Lung (tissue), 12 donors: Measurements from ENCODE around the gene DTX4. TPM values are rescaled to one million over a fixed set of nuclear protein-coding genes. Genes with fewer than 3 reads are reported as not detected.

ENCODE experiments used
- ATAC-seq: fragments of 200-7000 bp; cut with Tn5 transposase; one replicate; pipeline ENCODE4 v1.9.1; 2020; ENCODE audit warnings: moderate number of reproducible peaks; ENCODE audit not compliant: insufficient read depth, low FRiP score
- DNase-seq, 3 donors: peaks; one replicate each; pipeline ENCODE4 v3.0.0-alpha.2; 2013 to 2017
- H3K27ac ChIP-seq, 2 donors: one replicate each; pipeline ENCODE4 v1.5.1; 2013; ENCODE audit warnings: mild to moderate bottlenecking in 2 of 2, moderate library complexity in 2 of 2, control low read depth in 1 of 2, inconsistent platforms in 1 of 2, low read depth in 1 of 2, low read length in 1 of 2
- H3K27me3 ChIP-seq, 3 donors: one replicate each; pipeline ENCODE4 v1.5.1; 2013; ENCODE audit warnings: low read length in 2 of 3; ENCODE audit not compliant: control insufficient read depth in 3 of 3, insufficient read depth in 3 of 3
- H3K36me3 ChIP-seq, 4 donors: one replicate each; pipeline ENCODE4 v1.5.1; 2013; ENCODE audit warnings: low read length in 4 of 4, mild to moderate bottlenecking in 1 of 4, moderate library complexity in 1 of 4; ENCODE audit not compliant: control insufficient read depth in 4 of 4, insufficient read depth in 4 of 4
- H3K4me1 ChIP-seq, 5 donors: one replicate each; pipeline ENCODE4 v1.5.1; 2013; ENCODE audit warnings: low read length in 5 of 5, mild to moderate bottlenecking in 2 of 5, moderate library complexity in 1 of 5; ENCODE audit not compliant: control insufficient read depth in 5 of 5, insufficient read depth in 5 of 5
- H3K4me3 ChIP-seq: one replicate; pipeline ENCODE4 v1.5.1; 2013; ENCODE audit warnings: mild to moderate bottlenecking, control low read depth, moderate library complexity
- H3K9ac ChIP-seq, 2 donors: one replicate each; pipeline ENCODE4 v1.5.1; 2013; ENCODE audit warnings: low read length in 2 of 2, control low read depth in 1 of 2; ENCODE audit not compliant: insufficient read depth in 1 of 2
- H3K9me3 ChIP-seq, 4 donors: one replicate each; pipeline ENCODE4 v1.5.1; 2013; ENCODE audit warnings: low read length in 3 of 4, mild to moderate bottlenecking in 1 of 4, moderate library complexity in 1 of 4; ENCODE audit not compliant: control insufficient read depth in 4 of 4, insufficient read depth in 3 of 4
- WGBS, 2 donors: extraction: QIAGEN DNeasy Blood & Tissue Kit; methylation state at CpG; one replicate each; pipeline ENCODE4 v1.1.7; 2013; 5-methylcytosine and 5-hydroxymethylcytosine counted together
- polyA plus RNA-seq, 2 donors: library from polyadenylated mRNA; stranded (reverse); fragments of 200-250 nt; gene quantifications; one replicate each; pipeline ENCODE4 v1.2.1, GENCODE V29; 2013
- total RNA-seq, 2 donors: library from RNA; depleted of rRNA in 1 of 2; stranded (reverse); fragments of >200 nt in 1 of 2; gene quantifications; one replicate each; pipeline ENCODE4 v1.2.1, GENCODE V29; 2014 to 2021
- TF ChIP-seq, protein P1 (sequence below): IDR thresholded peaks from 2 replicates; pipeline ENCODE4 v1.5.1; 2012; ENCODE audit warnings: mild to moderate bottlenecking; ENCODE audit errors: control extremely low read depth, extremely low read depth
- donor health status: control.
- donor health status: control.
- donor health status: Bipolar disorder and iron deficiency.
- donor health status: healthy.
- donor health status: DM: yes; HTN: yes; CAD: no.

Gene DTX4
- total and polyA plus RNA-seq, 4 donors: 14.7 to 51.6 (median 34.8) TPM

DNA sequence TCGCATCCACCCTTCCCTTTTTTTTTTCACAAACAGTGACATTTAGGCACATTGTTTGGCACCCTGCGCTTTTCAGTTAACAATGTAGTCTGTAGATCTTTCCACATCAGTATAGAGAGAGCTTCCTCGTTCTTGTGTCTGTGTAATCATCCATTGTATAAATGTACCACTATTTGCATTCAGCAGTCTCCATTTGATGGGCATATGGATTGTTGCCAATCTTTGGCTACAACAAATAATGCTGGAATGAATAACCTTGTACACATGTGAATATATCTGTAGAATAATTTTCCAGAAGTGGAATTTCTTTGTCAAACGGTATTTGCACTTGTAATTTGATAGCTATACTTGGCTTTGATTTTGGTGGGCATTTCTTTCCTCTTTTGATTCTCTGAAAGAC is 23.7 kb downstream of the DTX4 start:
- peaks cover 0 to 40% (median 23%) of the 10 kb centered on the region in 5 donors for H3K4me1 ChIP-seq
- no peak overlapping the region for H3K9ac ChIP-seq
- 62 to 65% methylated on average over 4 of the region's 4 CpGs for WGBS, 2 donors
- H3K27me3 ChIP-seq: no peaks in the 10 kb centered on the region
- H3K27ac ChIP-seq: no peak overlapping the region
- H3K4me3 ChIP-seq: no peak overlapping the region
- H3K36me3 ChIP-seq: peaks cover 0 to 80% (median 42%) of the 10 kb centered on the region in 4 donors
- no peaks in the 10 kb centered on the region for H3K9me3 ChIP-seq
- ATAC-seq (no peak), DNase-seq (no peak)
- TF ChIP-seq, protein P1, sequence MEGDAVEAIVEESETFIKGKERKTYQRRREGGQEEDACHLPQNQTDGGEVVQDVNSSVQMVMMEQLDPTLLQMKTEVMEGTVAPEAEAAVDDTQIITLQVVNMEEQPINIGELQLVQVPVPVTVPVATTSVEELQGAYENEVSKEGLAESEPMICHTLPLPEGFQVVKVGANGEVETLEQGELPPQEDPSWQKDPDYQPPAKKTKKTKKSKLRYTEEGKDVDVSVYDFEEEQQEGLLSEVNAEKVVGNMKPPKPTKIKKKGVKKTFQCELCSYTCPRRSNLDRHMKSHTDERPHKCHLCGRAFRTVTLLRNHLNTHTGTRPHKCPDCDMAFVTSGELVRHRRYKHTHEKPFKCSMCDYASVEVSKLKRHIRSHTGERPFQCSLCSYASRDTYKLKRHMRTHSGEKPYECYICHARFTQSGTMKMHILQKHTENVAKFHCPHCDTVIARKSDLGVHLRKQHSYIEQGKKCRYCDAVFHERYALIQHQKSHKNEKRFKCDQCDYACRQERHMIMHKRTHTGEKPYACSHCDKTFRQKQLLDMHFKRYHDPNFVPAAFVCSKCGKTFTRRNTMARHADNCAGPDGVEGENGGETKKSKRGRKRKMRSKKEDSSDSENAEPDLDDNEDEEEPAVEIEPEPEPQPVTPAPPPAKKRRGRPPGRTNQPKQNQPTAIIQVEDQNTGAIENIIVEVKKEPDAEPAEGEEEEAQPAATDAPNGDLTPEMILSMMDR: no peak

DNA sequence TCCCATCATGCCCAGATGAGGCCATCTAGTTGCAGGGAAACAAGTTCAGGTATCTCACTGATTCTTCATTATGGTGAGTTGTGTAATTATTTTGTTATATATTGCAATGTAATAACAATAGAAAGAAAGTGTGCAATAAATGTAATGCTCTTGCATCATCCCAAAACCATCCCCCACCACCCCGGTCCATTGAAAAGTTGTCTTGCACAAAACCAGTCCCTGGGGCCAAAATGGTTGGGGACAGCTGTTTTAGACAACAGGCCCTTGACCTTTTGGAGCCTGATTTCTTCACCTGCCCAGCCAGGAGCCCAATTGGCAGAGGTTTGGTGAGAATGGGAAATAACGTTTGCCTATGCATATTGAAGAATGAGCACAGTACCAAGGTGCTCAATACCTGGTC is 24.8 kb downstream of the DTX4 start:
- no peak overlapping the region for H3K27ac ChIP-seq
- ATAC-seq: no peak
- H3K27me3 ChIP-seq: no peaks in the 10 kb centered on the region
- no peaks in the 10 kb centered on the region for H3K9me3 ChIP-seq
- no peak overlapping the region for H3K9ac ChIP-seq
- DNase-seq: no peak
- H3K36me3 ChIP-seq: peaks cover 0 to 80% (median 41%) of the 10 kb centered on the region in 4 donors
- 67 to 76% methylated on average over 2 of the region's 2 CpGs for WGBS, 2 donors
- TF ChIP-seq, protein P1: no peak
- peaks cover 0 to 49% (median 23%) of the 10 kb centered on the region in 5 donors for H3K4me1 ChIP-seq
- H3K4me3 ChIP-seq: no peak overlapping the region

DNA sequence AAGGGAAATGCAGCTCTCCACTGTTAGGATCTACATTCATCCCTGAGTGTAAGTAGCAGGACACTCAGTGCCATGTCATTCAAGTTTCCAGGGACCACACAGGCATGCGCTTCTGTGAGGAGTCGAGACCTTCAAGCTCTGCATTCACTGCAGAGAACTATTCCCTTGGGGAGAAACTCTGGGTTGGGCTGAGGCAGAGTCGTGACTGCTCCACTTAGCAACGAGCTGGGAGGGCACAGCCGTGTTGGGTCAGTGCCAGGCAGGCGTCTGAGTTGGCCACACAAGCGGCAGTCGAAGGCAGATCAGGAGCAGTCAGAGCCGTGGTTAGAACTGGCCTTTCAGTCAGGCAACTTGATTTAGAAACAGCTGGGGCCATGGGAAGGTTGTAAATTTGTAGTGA is 26.1 kb downstream of the DTX4 start:
- peak; percentile 64 for ATAC-seq
- DNase-seq: peak; percentile 96 to 98 (median 96)
- Histone ChIP-seq H3K4me1 (peaks cover 0 to 49% (median 23%) of the 10 kb centered on the region in 5 donors), H3K9ac (peak overlapping the region in 1 of 2 donors; percentile 1), H3K27me3 (no peaks in the 10 kb centered on the region), H3K27ac (peak overlapping the region in 1 of 2 donors; percentile 42), H3K36me3 (peaks cover 0 to 79% (median 36%) of the 10 kb centered on the region in 4 donors), H3K9me3 (no peaks in the 10 kb centered on the region), H3K4me3 (no peak overlapping the region)
- 26 to 33% methylated on average over 9 of the region's 9 CpGs for WGBS, 2 donors
- TF ChIP-seq, protein P1: no peak

DNA sequence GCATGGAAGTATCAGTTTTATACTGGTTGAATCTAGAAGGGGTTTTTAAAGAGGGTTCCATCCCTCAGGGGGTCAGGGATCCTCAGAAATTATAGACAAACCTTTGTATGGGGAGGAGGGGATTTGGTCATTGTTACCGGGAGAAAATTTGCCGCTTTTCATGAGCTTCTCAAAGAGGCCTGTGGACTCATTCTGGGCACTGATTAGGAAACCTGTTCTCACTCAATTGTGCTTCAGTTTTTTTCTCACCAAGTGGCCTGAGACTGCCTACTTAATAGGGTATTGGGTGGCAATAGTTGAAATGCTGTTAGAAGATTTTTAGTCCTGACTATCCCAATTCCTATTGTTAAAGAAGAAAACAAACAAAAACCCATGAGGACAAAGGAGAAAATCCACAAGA is 26.8 kb downstream of the DTX4 start:
- Histone ChIP-seq H3K4me3 (no peak overlapping the region), H3K9ac (no peak overlapping the region), H3K27me3 (no peaks in the 10 kb centered on the region), H3K36me3 (peaks cover 0 to 79% (median 36%) of the 10 kb centered on the region in 4 donors), H3K4me1 (peaks cover 0 to 49% (median 23%) of the 10 kb centered on the region in 5 donors), H3K27ac (no peak overlapping the region), H3K9me3 (no peaks in the 10 kb centered on the region)
- WGBS, 2 donors: 70 to 84% methylated on average over 2 of the region's 2 CpGs
- TF ChIP-seq, protein P1: no peak
- DNase-seq (peak in 1 of 3 donors; percentile 35), ATAC-seq (no peak)
